Spleen (tissue), 11 donors: ENCODE measurements around the gene TMC6. TPM values are rescaled to one million over a fixed set of nuclear protein-coding genes. Genes with fewer than 3 reads are reported as not detected.
A peak's percentile ranks its signal among the peaks of the same experiment; 100 is the strongest.
"Not testable (repeated sequence)": the region's sequence is repeated elsewhere in the genome, so short reads cannot be mapped to it uniquely, and the experiment has no call there.

Experiments
- DNase-seq: peaks from one replicate; pipeline ENCODE4 v3.0.0-alpha.2; 2020
- H3K27ac ChIP-seq, 8 donors: fragments of 200-600 bp; sonication (generic) in 7 of 8; 1 replicate in 4 of 8; 2 replicates in 4 of 8; pipeline versions ENCODE4 v1.5.0 to v1.8.0; 2016 to 2021; ENCODE audit warnings: inconsistent platforms in 4 of 8, mild to moderate bottlenecking in 4 of 8, moderate library complexity in 1 of 8
- H3K27me3 ChIP-seq, 7 donors: fragments of 200-600 bp; sonication (generic) in 6 of 7; replicated peaks in 1 of 7; 1 replicate in 4 of 7; 2 replicates in 3 of 7; pipeline versions ENCODE4 v1.5.0 to v1.8.0; 2016 to 2021; ENCODE audit warnings: inconsistent platforms in 3 of 7, mild to moderate bottlenecking in 1 of 7
- H3K36me3 ChIP-seq, 6 donors: fragments of 200-600 bp; sonication (generic) in 5 of 6; 1 replicate in 4 of 6; 2 replicates in 2 of 6; pipeline versions ENCODE4 v1.5.0 to v1.8.0; 2016 to 2021; ENCODE audit warnings: inconsistent platforms in 2 of 6
- H3K4me1 ChIP-seq, 6 donors: fragments of 200-600 bp; sonication (generic) in 5 of 6; 1 replicate in 3 of 6; 2 replicates in 3 of 6; pipeline versions ENCODE4 v1.5.0 to v1.8.0; 2016 to 2021; ENCODE audit warnings: inconsistent platforms in 3 of 6
- H3K4me3 ChIP-seq, 8 donors: fragments of 200-600 bp; sonication (generic) in 7 of 8; 1 replicate in 4 of 8; 2 replicates in 4 of 8; pipeline versions ENCODE4 v1.5.0 to v1.8.0; 2016 to 2021; ENCODE audit warnings: inconsistent platforms in 4 of 8, mild to moderate bottlenecking in 4 of 8, moderate library complexity in 2 of 8
- H3K9me3 ChIP-seq, 8 donors: fragments of 200-600 bp; sonication (generic) in 7 of 8; 1 replicate in 4 of 8; 2 replicates in 4 of 8; pipeline versions ENCODE4 v1.5.0 to v1.8.0; 2016 to 2021; ENCODE audit warnings: inconsistent platforms in 4 of 8
- POLR2A ChIP-seq, 3 donors: fragments of 450-650 bp; IDR thresholded peaks; one replicate each; pipeline ENCODE4 v1.5.1; 2017; ENCODE audit warnings: antibody characterized with exemption in 3 of 3, mild to moderate bottlenecking in 1 of 3
- POLR2AphosphoS5 ChIP-seq, 3 donors: sonication (generic); formaldehyde crosslinking; IDR thresholded peaks; one replicate each; pipeline ENCODE4 v1.5.1; 2017; ENCODE audit warnings: antibody characterized with exemption in 3 of 3
- WGBS, 5 donors: extraction: QIAGEN DNeasy Blood & Tissue Kit in 3 of 5; methylation state at CpG; one replicate each; pipeline versions ENCODE4 v1.1.5 to v1.1.7; 2013 to 2018; 5-methylcytosine and 5-hydroxymethylcytosine counted together
- intact Hi-C: fragments of 100-400 bp; cut with DNase I; formaldehyde crosslinking; loops from one replicate; pipeline ENCODE4 v1.15.0; 2023; ENCODE audit warnings: low total_unique reads
- polyA plus RNA-seq, 3 donors: library from polyadenylated mRNA; stranded (reverse); fragments of 200-250 nt; gene quantifications; one replicate each; pipeline ENCODE4 v1.2.1, GENCODE V29; 2013
- total RNA-seq, 7 donors: library from RNA; depleted of rRNA in 3 of 7; stranded (reverse); fragments of >200 nt in 3 of 7; fragmentation: NEBNext Ultra II Directional in 4 of 7; extraction: Animal tissue kit (Norgen Biotek cat#: 25700) in 4 of 7; gene quantifications; one replicate each; pipeline versions ENCODE4 v1.1.0 to v1.2.1, GENCODE V29; 2016 to 2021
- TF ChIP-seq, protein P1 (sequence below), 11 experiments: fragments of 200-600 bp in 7 of 11; fragments of 450-650 bp in 4 of 11; sonication (generic) in 4 of 11; IDR thresholded peaks in 8 of 11; conservative IDR thresholded peaks in 3 of 11; 1 replicate in 7 of 11; 2 replicates in 4 of 11; pipeline versions ENCODE4 v1.4.0 to v1.8.0; 2016 to 2021; ENCODE audit warnings: antibody characterized with exemption in 11 of 11, inconsistent platforms in 4 of 11, mild to moderate bottlenecking in 1 of 11
- donor health status: healthy with polysubstance abuse.
- donor health status: DM: no; HTN: no; CAD: no; lungs with moderate emphysema.
- donor health status: DM: no; HTN: no; CAD: no.
- donor health status: Bipolar disorder and iron deficiency.
- donor health status: healthy.
- donor health status: DM: no; HTN: no; CAD: no.
- donor health status: DM: yes; HTN: yes; CAD: no.

Gene TMC6
- total and polyA plus RNA-seq, 10 donors, result 132 to 425 (median 260) TPM

DNA sequence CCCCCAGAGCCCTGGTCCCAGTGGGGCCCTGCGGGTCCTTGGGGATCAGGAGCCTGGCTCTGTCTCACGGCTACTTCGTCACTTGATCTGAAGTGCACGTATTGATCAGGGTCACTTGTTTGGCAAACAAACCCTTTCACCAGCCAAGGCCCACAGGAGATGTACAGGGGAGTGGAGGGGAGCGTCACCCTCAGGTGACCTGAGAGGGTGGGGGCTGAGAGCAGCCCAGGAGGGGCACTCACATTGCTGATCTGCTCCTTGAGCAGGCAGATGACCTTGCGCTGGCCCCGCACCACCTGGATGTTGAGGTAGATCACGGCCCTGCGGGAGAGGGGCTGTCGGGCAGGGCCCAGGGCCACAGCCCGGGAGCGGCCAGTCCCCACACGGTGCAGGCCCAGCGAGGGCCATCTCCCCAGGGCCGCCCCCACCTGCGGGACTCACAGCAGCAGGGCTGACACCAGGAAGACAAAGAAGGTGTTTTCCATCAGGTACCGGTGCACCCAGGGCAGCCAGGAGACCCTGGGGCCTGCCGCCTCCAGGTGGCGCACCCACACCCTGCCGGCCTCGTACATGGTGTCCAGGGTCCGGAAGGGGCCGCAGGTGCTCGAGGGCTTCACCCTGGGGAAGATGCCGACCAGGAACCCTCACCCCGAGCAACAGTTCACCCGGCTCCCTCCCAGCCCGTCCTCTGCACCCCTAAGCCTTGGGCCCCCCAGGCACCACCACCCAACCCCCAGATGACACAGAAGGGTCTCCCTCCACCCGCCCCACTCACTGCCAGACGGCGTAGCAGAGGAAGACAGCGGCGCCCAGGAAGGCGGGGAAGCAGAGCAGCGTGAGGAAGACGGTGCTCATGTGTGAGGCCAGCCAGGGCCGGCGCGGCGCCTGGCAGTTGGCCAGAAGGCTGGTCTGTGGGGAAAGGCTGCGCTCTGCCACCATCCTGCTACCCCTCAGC, 11.3 kb downstream of the TMC6 start:
- WGBS, 5 donors, result 47 to 75% (median 67%) methylated on average over 24 to 41 of the region's 41 CpGs
- H3K36me3 ChIP-seq, result peaks cover 2 to 100% (median 86%) of the 10 kb centered on the region in 6 donors
- H3K4me3 ChIP-seq, result no peak overlapping the region
- peak; percentile 79 for DNase-seq
- H3K27ac ChIP-seq, result peak overlapping the region in 4 of 8 donors; percentile 3 to 68 (median 48)
- intact Hi-C loops, result no loop called here
- TF ChIP-seq POLR2AphosphoS5 (IDR thresholded peaks at IDR 0.05) (peak in 2 of 3 donors; percentile 51 to 77), POLR2A (IDR thresholded peaks at IDR 0.05) (no peak)
- TF ChIP-seq, protein P1, sequence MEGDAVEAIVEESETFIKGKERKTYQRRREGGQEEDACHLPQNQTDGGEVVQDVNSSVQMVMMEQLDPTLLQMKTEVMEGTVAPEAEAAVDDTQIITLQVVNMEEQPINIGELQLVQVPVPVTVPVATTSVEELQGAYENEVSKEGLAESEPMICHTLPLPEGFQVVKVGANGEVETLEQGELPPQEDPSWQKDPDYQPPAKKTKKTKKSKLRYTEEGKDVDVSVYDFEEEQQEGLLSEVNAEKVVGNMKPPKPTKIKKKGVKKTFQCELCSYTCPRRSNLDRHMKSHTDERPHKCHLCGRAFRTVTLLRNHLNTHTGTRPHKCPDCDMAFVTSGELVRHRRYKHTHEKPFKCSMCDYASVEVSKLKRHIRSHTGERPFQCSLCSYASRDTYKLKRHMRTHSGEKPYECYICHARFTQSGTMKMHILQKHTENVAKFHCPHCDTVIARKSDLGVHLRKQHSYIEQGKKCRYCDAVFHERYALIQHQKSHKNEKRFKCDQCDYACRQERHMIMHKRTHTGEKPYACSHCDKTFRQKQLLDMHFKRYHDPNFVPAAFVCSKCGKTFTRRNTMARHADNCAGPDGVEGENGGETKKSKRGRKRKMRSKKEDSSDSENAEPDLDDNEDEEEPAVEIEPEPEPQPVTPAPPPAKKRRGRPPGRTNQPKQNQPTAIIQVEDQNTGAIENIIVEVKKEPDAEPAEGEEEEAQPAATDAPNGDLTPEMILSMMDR (IDR thresholded peaks at IDR 0.05 in 8 of 11, conservative IDR thresholded peaks at IDR 0.05 in 3 of 11), result peak in 6 of 11 experiments; percentile 14 to 59 (median 42)
- H3K4me1 ChIP-seq, result peaks cover 29 to 97% (median 69%) of the 10 kb centered on the region in 6 donors
- H3K27me3 ChIP-seq, result no peaks in the 10 kb centered on the region
- H3K9me3 ChIP-seq, result no peaks in the 10 kb centered on the region

DNA sequence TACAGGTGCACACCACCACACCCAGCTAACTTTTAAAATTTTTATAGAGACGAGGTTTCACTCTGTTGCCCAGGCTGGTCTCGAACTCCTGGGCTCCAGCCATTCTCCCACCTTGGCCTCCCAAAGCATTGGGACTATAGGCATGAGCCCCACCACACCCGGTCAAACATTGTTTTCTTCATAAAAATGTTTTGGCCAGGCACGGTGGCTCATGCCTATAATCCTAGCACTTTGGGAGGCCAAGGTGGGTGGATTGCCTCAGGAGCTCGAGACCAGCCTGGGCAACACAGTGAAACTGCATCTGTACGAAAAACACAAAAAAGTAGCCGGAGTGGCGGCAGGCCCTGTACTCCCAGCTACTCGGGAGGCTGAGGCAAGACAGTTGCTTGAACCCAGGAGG, 12.1 kb downstream of the TMC6 start:
- 96 to 98% (median 96%) methylated on average over 9 of the region's 9 CpGs for WGBS, 5 donors
- DNase-seq, result no peak
- TF ChIP-seq POLR2AphosphoS5 (IDR thresholded peaks at IDR 0.05), result no peak
- no peak for TF ChIP-seq POLR2A (IDR thresholded peaks at IDR 0.05)
- TF ChIP-seq, protein P1 (IDR thresholded peaks at IDR 0.05 in 8 of 11, conservative IDR thresholded peaks at IDR 0.05 in 3 of 11), result no peak
- Histone ChIP-seq H3K27me3 (no peaks in the 10 kb centered on the region), H3K4me1 (peaks cover 22 to 96% (median 62%) of the 10 kb centered on the region in 6 donors), H3K9me3 (no peaks in the 10 kb centered on the region), H3K36me3 (peaks cover 2 to 100% (median 88%) of the 10 kb centered on the region in 6 donors), H3K27ac (peak overlapping the region in 1 of 8 donors; percentile 68), H3K4me3 (no peak overlapping the region)
- intact Hi-C loops, result no loop called here

DNA sequence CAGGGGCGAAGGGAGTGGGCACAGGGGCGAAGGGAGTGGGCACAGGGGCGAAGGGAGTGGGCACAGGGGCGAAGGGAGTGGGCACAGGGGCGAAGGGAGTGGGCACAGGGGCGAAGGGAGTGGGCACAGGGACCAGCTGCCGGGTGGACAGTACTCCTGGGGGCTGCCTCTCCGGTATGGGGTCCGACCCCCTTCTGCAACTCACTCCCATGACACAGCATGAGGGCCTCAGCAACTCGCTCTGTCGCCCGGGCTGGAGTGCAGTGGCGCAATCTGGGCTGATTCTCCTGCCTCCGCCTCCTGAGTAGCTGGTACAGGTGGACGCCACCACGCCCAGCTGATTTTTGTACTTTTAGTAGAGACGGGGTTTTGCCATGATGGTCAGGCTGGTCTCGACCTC, 12.8 kb downstream of the TMC6 start:
- H3K27me3 ChIP-seq, H3K9me3 ChIP-seq, DNase-seq, intact Hi-C loops, H3K4me3 ChIP-seq: not testable (repeated sequence)
- TF ChIP-seq POLR2AphosphoS5 (IDR thresholded peaks at IDR 0.05), result peak; percentile 16 to 51 (median 19)
- WGBS, 5 donors, result 78 to 94% (median 89%) methylated on average over 12 to 16 of the region's 18 CpGs
- peaks cover 15 to 96% (median 56%) of the 10 kb centered on the region in 6 donors for H3K4me1 ChIP-seq
- H3K27ac ChIP-seq, result peak overlapping the region in 1 of 8 donors; percentile 38
- H3K36me3 ChIP-seq, result peaks cover 2 to 100% (median 90%) of the 10 kb centered on the region in 6 donors

DNA sequence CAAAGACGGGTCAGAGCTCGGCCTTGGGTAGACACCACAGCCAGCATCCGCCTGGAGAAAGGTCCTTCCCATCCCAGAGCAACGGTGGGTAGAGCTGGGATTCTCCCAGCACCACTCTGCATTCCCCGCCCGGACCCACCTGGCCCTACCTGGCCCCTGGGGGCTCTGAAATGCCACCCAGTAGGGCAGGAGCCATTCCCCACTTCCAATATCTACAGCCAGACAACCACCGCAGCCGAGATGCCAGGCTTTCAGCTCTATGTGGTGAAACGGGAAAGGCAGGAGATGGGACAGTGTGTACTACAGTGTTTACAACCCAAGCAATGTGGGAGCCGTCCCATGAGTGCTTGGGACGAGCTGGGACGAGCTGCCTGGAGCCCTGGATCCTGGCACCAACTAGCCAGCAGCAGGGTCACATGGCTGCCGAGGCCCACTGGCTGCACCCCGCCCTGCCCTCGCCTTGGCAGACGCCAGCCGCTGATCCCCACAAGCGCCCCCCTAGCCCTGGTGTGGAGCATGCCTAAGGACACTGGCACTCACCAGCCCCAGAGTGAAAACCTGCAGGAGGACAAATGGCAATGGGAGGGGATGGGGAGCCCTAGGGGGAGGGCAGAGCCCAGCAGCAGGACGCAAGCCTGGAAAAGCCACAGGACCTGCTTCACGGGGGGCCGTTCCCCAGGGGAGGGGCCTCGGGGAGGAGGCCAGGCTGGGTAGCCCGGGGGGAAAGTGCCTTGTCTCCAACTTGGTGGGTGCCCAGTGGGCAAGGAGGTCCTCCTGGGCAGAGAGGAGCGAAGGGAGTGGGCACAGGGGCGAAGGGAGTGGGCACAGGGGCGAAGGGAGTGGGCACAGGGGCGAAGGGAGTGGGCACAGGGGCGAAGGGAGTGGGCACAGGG, 13.5 kb downstream of the TMC6 start:
- DNase-seq, result peak; percentile 77
- peaks cover 15 to 93% (median 50%) of the 10 kb centered on the region in 6 donors for H3K4me1 ChIP-seq
- no peaks in the 10 kb centered on the region for H3K27me3 ChIP-seq
- WGBS, 5 donors, result 84 to 93% (median 92%) methylated on average over 25 to 27 of the region's 28 CpGs
- no peaks in the 10 kb centered on the region for H3K9me3 ChIP-seq
- H3K36me3 ChIP-seq, result peaks cover 2 to 100% (median 90%) of the 10 kb centered on the region in 6 donors
- H3K4me3 ChIP-seq, result no peak overlapping the region
- TF ChIP-seq, protein P1 (IDR thresholded peaks at IDR 0.05 in 8 of 11, conservative IDR thresholded peaks at IDR 0.05 in 3 of 11), result no peak
- TF ChIP-seq POLR2AphosphoS5 (IDR thresholded peaks at IDR 0.05) (peak in 2 of 3 donors; percentile 44 to 69), POLR2A (IDR thresholded peaks at IDR 0.05) (no peak)
- intact Hi-C loops, result loop anchor here (5.0 kb wide), 2 partner anchors 62 to 137 kb away; no protein-coding TSS in a partner anchor
- H3K27ac ChIP-seq, result peak overlapping the region in 3 of 8 donors; percentile 66 to 79 (median 69)
